NCI-H82 treated with DMSO at 0.1 percent for 48 hours (cell line): ENCODE data around the gene ATP6V0D1.
"Not testable (repeated sequence)": the region's sequence is repeated elsewhere in the genome, so short reads cannot be mapped to it uniquely, and the experiment has no call there.

Experiments used
- DNase-seq: peaks from one replicate; lab custom pipeline; 2025; ENCODE audit not compliant: unreplicated experiment; lab: John Stamatoyannopoulos, UW

The ATP6V0D1 gene

GRCh38 chr16:67480833-67481560 is at the start of gene ATP6V0D1:
ATP6V0D1 (minus strand) TSS chr16:67481157; CDS start chr16:67481086, 71 bp downstream.
- peak; percentile 88 for DNase-seq

GRCh38 chr16:67530013-67530939 is 49.3 kb upstream of the ATP6V0D1 start:
- no peak for DNase-seq

- no peak for DNase-seq
Observed at GRCh38 chr16:67529582-67530012, 48.6 kb upstream of the ATP6V0D1 start.

- DNase-seq = peak; percentile 34
Observed at GRCh38 chr16:67528870-67529581, 48.1 kb upstream of the ATP6V0D1 start.

GRCh38 chr16:67528222-67528869 is 47.4 kb upstream of the ATP6V0D1 start, which contains the start of gene RIPOR1:
RIPOR1 (plus strand) TSS chr16:67528829; CDS start chr16:67538447, 9,618 bp downstream.
- no peak for DNase-seq

GRCh38 chr16:67526149-67526791 is 45.3 kb upstream of the ATP6V0D1 start:
- no peak for DNase-seq

- DNase-seq = no peak
Observed at GRCh38 chr16:67525176-67525860, 44.4 kb upstream of the ATP6V0D1 start.

GRCh38 chr16:67521095-67521804 is 40.3 kb upstream of the ATP6V0D1 start:
- peak; percentile 78 for DNase-seq

GRCh38 chr16:67519242-67519641 is 38.3 kb upstream of the ATP6V0D1 start:
- DNase-seq = no peak

- DNase-seq = no peak
Observed at GRCh38 chr16:67518676-67519075, 37.7 kb upstream of the ATP6V0D1 start.

GRCh38 chr16:67517661-67518423 is 36.9 kb upstream of the ATP6V0D1 start:
- no peak for DNase-seq

GRCh38 chr16:67517155-67517445 is 36.1 kb upstream of the ATP6V0D1 start:
- DNase-seq = no peak

GRCh38 chr16:67516296-67517154 is 35.6 kb upstream of the ATP6V0D1 start:
- no peak for DNase-seq

- peak; percentile 33 for DNase-seq
Observed at GRCh38 chr16:67514382-67514828, 33.4 kb upstream of the ATP6V0D1 start.

- DNase-seq = not testable (repeated sequence)
Observed at GRCh38 chr16:67513892-67514291, 32.9 kb upstream of the ATP6V0D1 start.

GRCh38 chr16:67509016-67509415 is 28.1 kb upstream of the ATP6V0D1 start:
- no peak for DNase-seq

GRCh38 chr16:67506468-67506867 is 25.5 kb upstream of the ATP6V0D1 start:
- no peak for DNase-seq
